Measurements from ENCODE around the gene FGFRL1.
A peak's percentile ranks its signal among the peaks of the same experiment; 100 is the strongest.
"Not testable (repeated sequence)": the region's sequence is repeated elsewhere in the genome, so short reads cannot be mapped to it uniquely, and the experiment has no call there.

Gene FGFRL1

GRCh38 chr4:973431-974397 lies 37.7 kb upstream of the FGFRL1 start, which contains the start of gene DGKQ:
DGKQ (minus strand) TSS chr4:973569; CDS start chr4:973482, 87 bp downstream.
- DNase-seq, result peak; percentile 26 to 80

DNA sequence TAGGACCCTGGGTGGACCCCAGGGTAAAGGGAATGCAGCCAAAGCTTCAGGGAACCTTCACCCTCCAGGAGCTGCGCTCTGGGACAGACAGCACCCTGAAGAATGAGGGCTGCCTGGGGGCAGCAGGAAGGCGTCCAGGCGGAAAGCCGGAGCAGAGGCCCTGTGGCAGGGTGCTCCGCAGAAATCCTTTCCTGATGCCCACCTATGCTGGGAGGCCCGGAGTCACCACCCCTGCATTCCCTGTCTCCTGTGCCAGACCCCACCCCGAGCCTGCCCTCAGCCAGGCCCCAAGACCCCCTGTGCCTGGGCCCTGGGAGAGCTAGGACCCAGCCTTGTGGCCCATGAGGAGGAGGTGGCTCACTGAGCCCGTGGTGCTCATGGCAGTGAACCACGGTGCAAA lies 36.8 kb upstream of the FGFRL1 start:
- no peak for DNase-seq

GRCh38 chr4:976016-976415 lies 35.4 kb upstream of the FGFRL1 start:
- DNase-seq, result not testable (repeated sequence)

DNA sequence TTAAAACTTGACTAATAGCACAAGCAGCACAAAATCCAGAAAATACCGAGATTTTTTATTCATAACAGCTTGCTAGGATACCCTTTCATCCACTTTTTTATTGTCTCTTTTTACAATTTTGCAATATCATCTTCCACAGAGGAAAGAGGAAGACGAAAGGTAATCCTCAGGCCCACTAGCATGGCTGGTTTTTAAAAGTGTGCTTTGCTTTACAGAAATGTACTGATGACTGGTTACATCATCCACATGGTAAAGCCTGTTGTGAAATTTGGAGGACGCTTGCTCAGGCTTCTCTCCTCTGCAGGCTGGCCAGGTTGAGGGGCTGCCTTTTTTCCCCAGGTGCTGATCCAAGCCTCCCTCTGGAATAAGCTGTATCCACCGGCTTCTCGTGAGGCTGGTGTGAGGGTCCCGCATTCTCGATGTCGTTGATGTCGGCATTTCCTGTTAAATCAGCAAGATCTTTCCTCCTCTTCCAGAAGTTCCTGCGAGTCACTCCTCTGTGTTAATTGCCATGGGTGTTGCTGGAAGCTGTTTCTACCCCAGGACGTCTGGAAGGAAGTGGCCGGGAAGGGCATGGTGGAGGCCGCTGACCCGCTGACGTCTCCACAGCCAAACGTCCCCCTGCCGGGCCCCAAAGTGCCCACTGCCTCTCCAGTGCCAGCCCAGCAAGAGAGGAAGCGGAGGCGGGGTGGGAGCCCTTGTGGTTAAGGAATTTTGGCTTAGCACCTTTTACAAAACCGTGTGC lies 32.3 kb upstream of the FGFRL1 start:
- peak; percentile 19 to 23 for DNase-seq

DNA sequence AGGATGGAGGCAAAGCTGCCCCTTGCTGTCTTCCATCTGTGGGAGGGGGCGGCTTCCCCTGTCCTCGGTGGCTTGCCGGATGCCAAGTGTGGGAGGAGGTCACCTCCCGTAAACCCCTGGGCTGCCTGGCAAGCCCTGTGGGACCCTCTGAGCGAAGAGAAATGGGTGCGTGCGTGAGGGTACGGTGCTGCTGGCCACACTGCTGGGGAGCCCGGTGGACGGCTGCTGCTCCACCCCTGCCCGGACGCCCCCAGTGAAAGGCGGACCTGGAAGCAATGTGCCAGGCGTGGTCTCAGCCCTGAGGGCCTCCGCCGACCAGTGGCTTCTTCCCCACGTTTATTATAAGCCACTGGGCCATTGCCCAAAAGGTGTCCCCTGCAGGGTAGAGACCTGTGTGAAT lies 29.1 kb upstream of the FGFRL1 start:
- DNase-seq, result no peak

GRCh38 chr4:982814-983213 lies 28.6 kb upstream of the FGFRL1 start:
- no peak for DNase-seq

- no peak for DNase-seq
Measured at GRCh38 chr4:984336-985054, 26.9 kb upstream of the FGFRL1 start.

GRCh38 chr4:985123-985830 lies 26.1 kb upstream of the FGFRL1 start:
- DNase-seq, result no peak

DNA sequence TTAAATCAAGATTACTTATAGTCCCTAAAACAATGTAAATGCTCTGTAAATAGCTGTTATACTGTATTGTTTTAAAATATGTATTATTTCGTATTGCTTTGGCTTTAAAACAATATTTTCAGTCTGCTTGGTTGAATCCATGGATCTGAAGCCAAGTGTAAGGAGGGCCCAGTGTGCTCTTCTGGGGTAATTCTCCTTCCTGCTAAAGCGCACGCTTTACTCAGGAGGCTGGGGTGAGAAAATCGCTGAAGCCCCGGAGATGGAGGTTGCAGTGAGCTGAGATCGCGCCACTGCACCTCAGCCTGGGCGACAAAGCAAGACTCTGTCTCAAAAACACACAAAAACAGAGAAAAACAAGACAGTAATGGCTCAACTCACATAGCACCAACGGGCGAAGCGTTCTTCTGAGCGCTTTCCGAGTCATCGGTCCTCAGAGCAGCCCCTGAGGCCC lies 25.0 kb upstream of the FGFRL1 start:
- no peak for DNase-seq

GRCh38 chr4:986879-987623 lies 24.4 kb upstream of the FGFRL1 start, which contains the start of gene IDUA:
IDUA (plus strand) TSS chr4:987044; CDS start chr4:987085, 41 bp downstream.
- DNase-seq, result peak; percentile 48 to 52

GRCh38 chr4:987624-988513 lies 23.6 kb upstream of the FGFRL1 start:
- no peak for DNase-seq

DNA sequence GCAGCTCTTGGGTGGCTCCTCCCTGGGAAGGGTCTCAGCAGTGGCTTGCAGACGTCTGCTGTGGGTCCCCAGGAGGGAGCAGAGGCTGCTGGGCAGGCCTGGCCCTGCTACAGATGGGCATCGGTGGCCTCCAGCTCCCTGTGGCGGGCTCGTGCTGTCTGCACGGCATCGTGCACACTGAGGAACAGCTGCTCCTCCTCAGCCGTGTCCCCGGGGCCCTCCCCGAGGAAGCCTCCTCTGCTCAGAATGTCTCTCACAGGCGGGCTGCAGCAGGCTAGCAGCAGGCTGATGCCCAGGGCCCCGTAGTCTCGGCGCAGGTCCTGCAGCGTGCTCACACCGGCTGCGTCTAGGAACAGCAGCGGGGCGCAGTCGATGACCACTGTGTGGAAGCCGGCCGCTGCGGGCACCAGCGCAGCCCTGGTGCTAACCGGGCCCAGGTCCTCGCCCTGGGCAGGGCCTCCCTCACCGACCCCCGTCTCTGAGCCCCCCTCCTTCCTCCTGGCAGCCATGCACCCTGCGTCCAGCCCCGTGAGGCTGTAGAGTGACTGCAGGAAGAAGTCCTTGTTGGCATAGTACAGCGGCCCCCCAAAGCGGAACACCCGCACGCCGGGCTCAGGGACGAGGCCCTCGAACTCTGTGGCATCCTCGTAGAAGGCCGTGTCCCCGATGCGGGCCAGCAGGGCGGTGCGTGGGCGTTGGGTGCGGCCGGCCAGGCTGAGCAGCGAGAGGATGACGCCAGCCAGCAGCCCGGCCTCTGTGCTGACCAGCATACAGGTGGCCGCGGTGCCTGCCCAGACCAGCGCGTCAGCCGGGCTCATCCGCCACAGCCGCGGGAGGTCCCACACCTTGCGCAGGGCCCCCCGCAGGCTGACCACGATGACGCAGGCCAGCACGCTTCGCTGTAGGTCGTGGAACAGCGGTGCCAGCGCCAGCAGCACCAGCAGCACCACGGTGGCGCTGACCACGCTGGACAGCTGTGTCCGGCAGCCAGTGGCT lies 22.4 kb upstream of the FGFRL1 start:
- no peak for DNase-seq

DNA sequence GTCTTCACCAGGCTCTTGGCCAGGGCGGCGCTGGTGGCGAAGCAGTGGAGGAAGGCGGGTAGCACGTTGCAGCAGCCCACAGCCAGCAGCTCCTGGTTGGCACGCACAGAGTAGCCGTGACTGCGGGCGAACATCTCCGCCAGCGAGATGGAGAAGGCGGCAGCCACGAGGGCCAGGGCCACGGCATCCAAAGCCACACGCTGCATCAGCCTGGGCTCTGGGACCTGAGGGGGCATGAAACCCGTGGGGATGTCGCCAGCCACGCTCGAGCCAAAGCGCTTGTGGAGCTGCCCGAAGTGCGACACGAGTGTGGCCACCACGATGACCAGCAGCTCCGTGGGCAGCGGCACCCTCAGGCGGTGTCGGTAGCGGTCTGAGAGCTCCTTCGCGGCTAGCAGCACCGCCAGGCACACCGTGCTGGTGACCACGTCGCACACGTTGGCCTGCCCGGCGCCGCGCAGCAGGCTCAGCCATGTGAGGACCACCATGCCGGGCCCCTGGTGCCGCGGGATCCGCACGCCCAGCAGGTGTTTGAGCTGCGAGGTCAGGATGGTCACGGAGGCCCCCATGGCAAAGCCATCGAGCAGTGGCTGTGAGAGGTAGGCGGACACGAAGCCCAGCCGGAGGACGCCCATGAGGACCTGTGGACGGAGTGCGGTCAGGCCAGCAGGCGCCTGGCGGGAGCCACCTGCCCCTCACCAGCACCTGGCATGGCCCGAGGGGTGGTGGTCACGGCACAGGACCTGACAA lies 21.5 kb upstream of the FGFRL1 start:
- no peak for DNase-seq

- DNase-seq, result no peak
Measured at GRCh38 chr4:990746-991367, 20.6 kb upstream of the FGFRL1 start.

DNA sequence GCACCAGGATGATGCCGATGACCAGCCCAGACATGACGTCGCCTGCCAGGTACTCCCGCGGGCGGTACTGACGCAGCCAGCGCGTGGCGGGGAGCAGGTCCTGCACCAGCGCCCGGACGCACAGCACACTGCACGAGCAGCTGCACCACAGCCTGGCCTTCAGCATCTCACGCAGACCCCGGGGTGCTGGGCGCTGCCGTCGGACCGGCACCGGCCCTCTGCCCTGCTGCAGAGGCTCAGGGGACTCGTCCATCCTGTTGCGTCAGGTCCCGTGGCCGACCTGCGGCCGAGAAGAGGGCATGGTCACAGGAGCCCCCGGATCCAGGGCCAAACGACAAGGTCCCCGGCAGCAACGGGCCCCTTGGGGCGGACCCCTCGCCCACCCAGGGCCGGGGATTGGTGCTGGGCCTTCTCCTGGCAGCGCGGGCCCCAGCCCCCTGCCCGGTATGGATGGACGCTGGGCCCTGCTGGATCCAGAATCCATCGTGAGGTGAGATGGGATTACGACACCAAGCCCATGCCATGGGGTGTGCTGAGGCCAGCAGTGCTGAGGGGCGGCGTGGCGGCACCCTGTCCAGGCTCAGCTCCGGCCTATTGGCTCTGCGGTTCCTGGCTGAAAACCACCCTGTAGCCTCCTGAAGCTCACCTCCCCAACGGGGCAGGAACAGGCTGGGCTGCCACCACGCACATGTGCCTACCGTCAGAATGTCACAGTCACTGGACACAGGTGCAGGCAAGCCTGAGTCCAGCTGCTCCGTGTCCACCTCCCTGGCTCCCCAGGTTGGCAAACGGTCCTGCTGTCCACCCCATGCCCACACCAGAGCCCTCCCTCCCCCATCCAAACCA lies 19.8 kb upstream of the FGFRL1 start:
- no peak for DNase-seq

DNA sequence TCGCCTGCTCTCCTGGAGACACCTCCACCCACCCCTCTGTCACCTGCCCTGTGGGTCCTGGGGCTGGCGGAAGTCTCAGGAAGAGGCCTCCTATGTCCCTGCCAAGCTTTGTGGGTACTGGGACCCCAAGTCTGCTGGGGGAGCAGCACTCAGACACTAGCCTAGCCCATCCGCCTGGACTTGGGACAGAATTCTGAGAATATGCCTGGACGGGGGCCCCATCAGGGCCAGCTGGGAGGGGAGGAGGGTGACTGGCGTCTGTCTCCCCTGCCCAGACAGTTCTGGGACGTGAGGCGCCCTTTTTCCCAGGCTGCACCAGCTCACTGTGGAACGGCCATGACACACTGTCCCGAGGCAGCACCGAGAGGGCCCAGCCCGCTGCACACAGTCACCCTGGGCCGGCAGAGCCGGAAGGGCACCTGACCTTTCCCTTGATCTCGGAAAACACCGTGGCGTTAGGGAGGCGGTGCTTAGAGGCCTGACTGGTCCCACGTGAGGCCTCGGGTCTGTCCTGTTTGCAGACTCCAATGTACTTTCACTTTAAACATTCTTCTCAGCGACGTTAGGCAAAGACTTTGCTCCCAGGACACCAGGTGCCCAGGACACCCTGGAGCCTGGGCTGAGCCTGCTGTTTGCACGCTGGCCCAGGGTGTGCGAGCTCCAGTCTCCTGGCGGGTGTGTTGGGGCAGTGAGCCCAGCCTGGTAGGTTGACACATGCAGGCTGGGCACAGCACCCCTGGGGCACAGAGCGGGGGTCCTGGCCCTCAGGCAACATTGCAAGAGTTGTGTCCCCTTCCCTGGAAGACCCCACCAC lies 18.9 kb upstream of the FGFRL1 start:
- no peak for DNase-seq
